H1 (cell line): ENCODE results near the gene KRTAP29-1. TPM values are rescaled to one million over a fixed set of nuclear protein-coding genes. Genes with fewer than 3 reads are reported as not detected.

ENCODE experiments used
- CTCF ChIA-PET: fragments of 300-600 bp; sonication (Branson Sonifier 250); formaldehyde crosslinking; loops from one replicate; lab custom pipeline; 2021; ENCODE audit not compliant: partially characterized antibody; lab: Charles Lee
- POLR2A ChIA-PET: fragments of 300-600 bp; sonication (Branson Sonifier 250); formaldehyde crosslinking; loops from one replicate; lab custom pipeline; 2021; ENCODE audit warnings: inconsistent platforms; ENCODE audit not compliant: partially characterized antibody; lab: Charles Lee
- DNase-seq, 2 experiments: peaks; one replicate each; pipeline versions ENCODE4 v3.0.0 to v3.0.0-alpha.2; 2010 to 2022; ENCODE audit warnings: low spot score in 2 of 2, low read depth in 1 of 2, mixed read lengths in 1 of 2
- FAIRE-seq: peaks from 2 replicates; lab custom pipeline; 2011; peaks lifted over from hg19 to GRCh38; lab: Jason Lieb, UNC
- H2AFZ ChIP-seq: 2 replicates; pipeline ENCODE4 v1.8.1; 2012; ENCODE audit warnings: low read length, inconsistent platforms
- H2AK5ac ChIP-seq: 2 replicates; pipeline ENCODE4 v1.6.1; 2013; ENCODE audit warnings: low read depth, low read length
- H2BK120ac ChIP-seq: replicated peaks from 2 replicates; pipeline ENCODE3; 2013; ENCODE audit warnings: low read depth, low read length, inconsistent platforms
- H2BK12ac ChIP-seq: 2 replicates; pipeline ENCODE4 v1.6.1; 2013; ENCODE audit warnings: low read depth, low read length
- H2BK15ac ChIP-seq: 2 replicates; pipeline ENCODE4 v1.6.1; 2013; ENCODE audit warnings: low read length
- H2BK20ac ChIP-seq: 2 replicates; pipeline ENCODE4 v1.6.1; 2013; ENCODE audit warnings: low read length
- H2BK5ac ChIP-seq: 2 replicates; pipeline ENCODE4 v1.6.1; 2013; ENCODE audit warnings: low read depth, low read length
- H3K14ac ChIP-seq: 2 replicates; pipeline ENCODE4 v1.6.1; 2013; ENCODE audit warnings: inconsistent platforms; ENCODE audit not compliant: insufficient read length
- H3K18ac ChIP-seq: 2 replicates; pipeline ENCODE4 v1.6.1; 2013; ENCODE audit warnings: low read length; ENCODE audit errors: extremely low read depth
- H3K23ac ChIP-seq: 2 replicates; pipeline ENCODE4 v1.6.1; 2013; ENCODE audit warnings: inconsistent platforms; ENCODE audit not compliant: insufficient read length
- H3K23me2 ChIP-seq: 2 replicates; pipeline ENCODE4 v1.6.1; 2013; ENCODE audit warnings: low read depth, low read length
- H3K27ac ChIP-seq: 2 replicates; pipeline ENCODE4 v1.6.1; 2011; ENCODE audit warnings: low read depth, low read length, inconsistent platforms
- H3K27me3 ChIP-seq, 4 experiments: replicated peaks in 1 of 4; 1 replicate in 1 of 4; 2 replicates in 3 of 4; pipeline versions ENCODE4 v1.6.1 to v1.8.1; 2011 to 2013; ENCODE audit warnings: low read length in 3 of 4, mild to moderate bottlenecking in 3 of 4, inconsistent platforms in 2 of 4, mixed read lengths in 2 of 4, moderate library complexity in 1 of 4; ENCODE audit not compliant: control insufficient read depth in 3 of 4, insufficient read depth in 3 of 4; ENCODE audit errors: extremely low read depth in 1 of 4
- H3K36me3 ChIP-seq, 4 experiments: 2 replicates each; pipeline versions ENCODE4 v1.6.1 to v1.8.1; 2011 to 2013; ENCODE audit warnings: mild to moderate bottlenecking in 4 of 4, low read length in 3 of 4, moderate library complexity in 2 of 4, control low read depth in 1 of 4, inconsistent platforms in 1 of 4; ENCODE audit not compliant: insufficient read depth in 4 of 4, control insufficient read depth in 2 of 4
- H3K4ac ChIP-seq: replicated peaks from 2 replicates; pipeline ENCODE3; 2013; ENCODE audit warnings: low read length, low read depth, mixed read lengths, inconsistent platforms; ENCODE audit not compliant: insufficient read length
- H3K4me1 ChIP-seq, 4 experiments: replicated peaks in 1 of 4; 1 replicate in 1 of 4; 2 replicates in 3 of 4; pipeline versions ENCODE4 v1.6.1 to v1.8.1; 2011 to 2013; ENCODE audit warnings: low read length in 3 of 4, inconsistent platforms in 2 of 4, mixed read lengths in 1 of 4; ENCODE audit not compliant: insufficient read depth in 4 of 4, control insufficient read depth in 3 of 4
- H3K4me2 ChIP-seq, 2 experiments: 2 replicates each; pipeline versions ENCODE4 v1.6.1 to v1.8.1; 2011 to 2013; ENCODE audit warnings: low read depth in 2 of 2, low read length in 2 of 2, control low read depth in 1 of 2, inconsistent platforms in 1 of 2, mild to moderate bottlenecking in 1 of 2; ENCODE audit not compliant: insufficient read depth in 1 of 2
- H3K4me3 ChIP-seq, 4 experiments: fragments of 200-600, 300-600 bp in 1 of 4; sonication (generic), shearing (Covaris generic), sonication (Bioruptor Twin) in 1 of 4; 2 replicates each; pipeline versions ENCODE4 v1.5.1 to v1.8.1; 2011 to 2016; ENCODE audit warnings: low read length in 4 of 4, low read depth in 3 of 4, control low read depth in 2 of 4, inconsistent platforms in 2 of 4, mild to moderate bottlenecking in 2 of 4, mixed read lengths in 1 of 4, moderate library complexity in 1 of 4; ENCODE audit not compliant: insufficient read depth in 2 of 4; ENCODE audit errors: extremely low read depth in 1 of 4
- H3K56ac ChIP-seq: replicated peaks from 2 replicates; pipeline ENCODE3; 2013; ENCODE audit warnings: low read depth, mild to moderate bottlenecking, mixed read lengths, low read length, inconsistent platforms; ENCODE audit not compliant: insufficient read length
- H3K79me1 ChIP-seq: 2 replicates; pipeline ENCODE4 v1.6.1; 2013; ENCODE audit warnings: low read depth, low read length, control low read depth
- H3K79me2 ChIP-seq, 2 experiments: 2 replicates each; pipeline versions ENCODE4 v1.6.1 to v1.8.1; 2012 to 2013; ENCODE audit warnings: low read length in 2 of 2, mild to moderate bottlenecking in 2 of 2, inconsistent platforms in 1 of 2; ENCODE audit not compliant: insufficient read depth in 2 of 2, control insufficient read depth in 1 of 2
- H3K9ac ChIP-seq, 4 experiments: replicated peaks in 1 of 4; 1 replicate in 1 of 4; 2 replicates in 3 of 4; pipeline versions ENCODE4 v1.6.1 to v1.8.1; 2011 to 2013; ENCODE audit warnings: low read depth in 3 of 4, low read length in 3 of 4, control low read depth in 2 of 4, mild to moderate bottlenecking in 2 of 4, moderate library complexity in 2 of 4, inconsistent platforms in 1 of 4; ENCODE audit errors: extremely low read depth in 1 of 4
- H3K9me3 ChIP-seq, 2 experiments: 2 replicates each; pipeline versions ENCODE4 v1.6.1 to v1.8.1; 2012 to 2013; ENCODE audit warnings: mild to moderate bottlenecking in 2 of 2, moderate library complexity in 2 of 2, control low read depth in 1 of 2, inconsistent platforms in 1 of 2, low read depth in 1 of 2, low read length in 1 of 2, mixed read lengths in 1 of 2; ENCODE audit not compliant: insufficient read depth in 2 of 2
- H4K20me1 ChIP-seq, 2 experiments: replicated peaks in 1 of 2; 2 replicates each; pipeline versions ENCODE3 to v1.8.1; 2011 to 2013; ENCODE audit warnings: inconsistent platforms in 2 of 2, low read length in 2 of 2, mild to moderate bottlenecking in 1 of 2; ENCODE audit not compliant: insufficient read depth in 2 of 2, control insufficient read depth in 1 of 2
- H4K5ac ChIP-seq: 2 replicates; pipeline ENCODE4 v1.6.1; 2013; ENCODE audit warnings: low read length, low read depth, mixed read lengths, inconsistent platforms; ENCODE audit not compliant: insufficient read length
- H4K8ac ChIP-seq: 2 replicates; pipeline ENCODE4 v1.8.0; 2013; ENCODE audit warnings: mild to moderate bottlenecking, moderate library complexity, low read length, inconsistent platforms; ENCODE audit not compliant: insufficient read depth; ENCODE audit errors: extremely low read depth
- H4K91ac ChIP-seq: replicated peaks from 2 replicates; pipeline ENCODE3; 2013; ENCODE audit warnings: low read length, mixed read lengths, inconsistent platforms; ENCODE audit not compliant: insufficient read length
- CTBP2 ChIP-seq: IDR thresholded peaks from 2 replicates; pipeline ENCODE4 v1.7.0; 2011; ENCODE audit warnings: borderline replicate concordance, mild to moderate bottlenecking, moderate library complexity, mixed read lengths, low read length; ENCODE audit not compliant: insufficient read depth, insufficient read length
- KDM5A ChIP-seq: fragments of 200-600 bp; IDR thresholded peaks from 2 replicates; pipeline ENCODE4 v1.7.1; 2012; ENCODE audit warnings: mild to moderate bottlenecking, low read length, inconsistent platforms, mixed read lengths
- POLR2A ChIP-seq, 2 experiments: IDR thresholded peaks; 1 replicate in 1 of 2; 2 replicates in 1 of 2; pipeline ENCODE4 v1.6.1; 2011; ENCODE audit warnings: low read depth in 2 of 2, low read length in 2 of 2, mild to moderate bottlenecking in 2 of 2; ENCODE audit errors: control extremely low read depth in 1 of 2
- POLR2AphosphoS5 ChIP-seq: IDR thresholded peaks from 2 replicates; pipeline ENCODE4 v1.6.1; 2011; ENCODE audit warnings: low read depth, low read length
- RAD21 ChIP-seq, 2 experiments: IDR thresholded peaks in 1 of 2; conservative IDR thresholded peaks in 1 of 2; 2 replicates each; pipeline ENCODE4 v1.6.1; 2011; ENCODE audit warnings: low read depth in 2 of 2, low read length in 2 of 2, improper control_type of control experiment in 1 of 2, inconsistent platforms in 1 of 2, mild to moderate bottlenecking in 1 of 2, moderate library complexity in 1 of 2
- RBBP5 ChIP-seq: IDR thresholded peaks from 2 replicates; pipeline ENCODE4 v1.7.1; 2012; ENCODE audit warnings: low read depth, mild to moderate bottlenecking, inconsistent platforms, low read length, moderate library complexity, borderline replicate concordance
- SAP30 ChIP-seq: fragments of 300-600 bp; sonication (generic); IDR thresholded peaks from 2 replicates; pipeline ENCODE4 v1.7.1; 2012; ENCODE audit warnings: low read length, moderate library complexity, mild to moderate bottlenecking, inconsistent platforms; ENCODE audit not compliant: insufficient read depth, insufficient replicate concordance
- SIX5 ChIP-seq: IDR thresholded peaks from 2 replicates; pipeline ENCODE4 v1.6.1; 2011; ENCODE audit warnings: mild to moderate bottlenecking, low read depth, low read length
- SP2 ChIP-seq: IDR thresholded peaks from 2 replicates; pipeline ENCODE4 v1.6.1; 2012; ENCODE audit warnings: mild to moderate bottlenecking, low read length, inconsistent platforms
- SP4 ChIP-seq: IDR thresholded peaks from 2 replicates; pipeline ENCODE4 v1.6.1; 2012; ENCODE audit warnings: low read length, inconsistent platforms
- SUZ12 ChIP-seq: fragments of 200-600 bp; sonication (generic); IDR thresholded peaks from 2 replicates; pipeline ENCODE4 v1.6.1; 2012; ENCODE audit warnings: mild to moderate bottlenecking, inconsistent platforms, low read length, moderate library complexity, mixed read lengths
- USF2 ChIP-seq: IDR thresholded peaks from 2 replicates; pipeline ENCODE4 v1.6.1; 2011; ENCODE audit warnings: low read length, improper control_type of control experiment
- ZNF274 ChIP-seq: IDR thresholded peaks from 2 replicates; pipeline ENCODE4 v1.7.0; 2012; ENCODE audit warnings: low read length, borderline replicate concordance; ENCODE audit errors: extremely low read depth
- WGBS, 2 experiments: shearing (Covaris generic) in 1 of 2; methylation state at CpG; one replicate each; pipeline versions ENCODE4 v1.1.6 to v1.1.7; 2013 to 2015; ENCODE audit warnings: low lambda C conversion rate in 2 of 2, mixed read lengths in 2 of 2, inconsistent platforms in 1 of 2, low coverage in 1 of 2, missing lambda C conversion rate in 1 of 2; ENCODE audit not compliant: insufficient replicate concordance in 2 of 2, insufficient coverage in 1 of 2, insufficient read length in 1 of 2; ENCODE audit errors: extremely low coverage in 1 of 2, missing lambda C conversion rate in 1 of 2; 5-methylcytosine and 5-hydroxymethylcytosine counted together
- polyA plus RNA-seq, 7 experiments: library from polyadenylated mRNA; depleted of rRNA in 3 of 7; stranded (reverse) in 5 of 7; unstranded in 2 of 7; fragments of >200 nt in 5 of 7; fragments of 200-250 nt in 2 of 7; gene quantifications; 1 replicate in 5 of 7; 2 replicates in 1 of 7; 4 replicates in 1 of 7; pipeline versions ENCODE4 v1.2.1 to v1.2.3, GENCODE V29; 2011 to 2013; ENCODE audit warnings: missing spikeins in 2 of 7, mixed read lengths in 2 of 7
- total RNA-seq: library from RNA; stranded (reverse); fragmentation: NEBNext Ultra II Directional; extraction: Animal tissue kit (Norgen Biotek cat#: 25700); gene quantifications from 2 replicates; pipeline ENCODE4 v1.2.1, GENCODE V29; 2021

Gene KRTAP29-1
- total and polyA plus RNA-seq, 2 of the 8 experiments (the other 6 are each of a cell fraction or from before 2014, with no cell fraction given): not detected

DNA sequence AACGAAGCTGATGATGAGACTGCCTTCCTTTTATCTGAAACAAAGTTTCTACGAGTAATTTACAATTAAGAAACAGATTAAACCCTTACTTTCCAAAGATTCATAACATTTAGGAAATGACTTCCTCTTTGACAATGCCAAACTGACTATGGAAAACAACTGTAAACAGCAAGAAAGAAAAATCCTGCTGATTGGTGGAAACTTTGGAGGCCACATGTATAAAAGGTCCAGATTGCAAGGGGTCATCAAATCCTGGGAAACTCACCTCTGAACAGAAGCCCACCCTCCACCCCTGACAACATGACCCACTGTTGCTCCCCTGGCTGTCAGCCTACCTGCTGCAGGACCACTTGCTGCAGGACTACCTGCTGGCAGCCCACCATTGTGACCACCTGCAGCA lies 37.6 kb downstream of the KRTAP29-1 start, which contains the start of gene KRTAP9-6:
Gene KRTAP9-6 (plus strand): TSS at position 301 of the 400 bp plus-strand sequence. CDS start 0 bp downstream, at position 301.
- H2BK5ac ChIP-seq: no peak within 1 kb of the TSS
- no peak within 1 kb of the TSS for H3K23ac ChIP-seq
- no peak within 1 kb of the TSS for H4K5ac ChIP-seq
- FAIRE-seq (no peak), DNase-seq (no peak)
- no peaks in the 10 kb centered on the region for H3K9me3 ChIP-seq
- no peak within 1 kb of the TSS for H2AK5ac ChIP-seq
- no peaks in the 10 kb centered on the region for H3K79me1 ChIP-seq
- H3K4ac ChIP-seq: no peak within 1 kb of the TSS
- no peak within 1 kb of the TSS for H2BK20ac ChIP-seq
- POLR2A ChIA-PET: no interaction called here
- no peak within 1 kb of the TSS for H3K27ac ChIP-seq
- no peak within 1 kb of the TSS for H2BK12ac ChIP-seq
- no peak within 1 kb of the TSS for H3K18ac ChIP-seq
- H3K23me2 ChIP-seq: no peaks in the 10 kb centered on the region
- H3K4me3 ChIP-seq: no peak within 1 kb of the TSS
- H2AFZ ChIP-seq: no peak within 1 kb of the TSS
- no peak within 1 kb of the TSS for H3K14ac ChIP-seq
- no peak within 1 kb of the TSS for H4K91ac ChIP-seq
- H3K36me3 ChIP-seq: no peaks in the 10 kb centered on the region
- CTCF ChIA-PET: no interaction called here
- no peak within 1 kb of the TSS for H3K4me2 ChIP-seq
- H3K56ac ChIP-seq: no peak within 1 kb of the TSS
- H4K20me1 ChIP-seq: no peaks in the 10 kb centered on the region
- no peak within 1 kb of the TSS for H2BK120ac ChIP-seq
- no peak within 1 kb of the TSS for H3K9ac ChIP-seq
- WGBS, 2 experiments: 94% methylated on average over 2 of the region's 2 CpGs; no CpG with 5 or more reads in 1 of the 2 experiments
- no peaks in the 10 kb centered on the region for H3K27me3 ChIP-seq
- H4K8ac ChIP-seq: no peak within 1 kb of the TSS
- H3K4me1 ChIP-seq: no peaks in the 10 kb centered on the region
- H2BK15ac ChIP-seq: no peak within 1 kb of the TSS
- H3K79me2 ChIP-seq: no peaks in the 10 kb centered on the region
- TF ChIP-seq SIX5 (no peak), CTBP2 (no peak), POLR2AphosphoS5 (no peak), RBBP5 (no peak), SUZ12 (no peak), USF2 (no peak), KDM5A (no peak), SP4 (no peak), POLR2A (IDR thresholded peaks at IDR 0.05; ENCODE audit: control extremely low read depth in 1 of 2, low read depth in 2 of 2, low read length in 2 of 2) (no peak), SAP30 (no peak), SP2 (no peak), ZNF274 (no peak), RAD21 (IDR thresholded peaks at IDR 0.05 in 1 of 2, conservative IDR thresholded peaks at IDR 0.05 in 1 of 2; ENCODE audit: low read depth in 2 of 2, low read length in 2 of 2) (no peak)
